WERI-Rb-1 (cell line): ENCODE data around the gene STT3A.

ENCODE experiments used
- DNase-seq: peaks from one replicate; pipeline ENCODE4 v3.0.0-alpha.2; 2020
- H3K27ac ChIP-seq: fragments of 250-450 bp; sonication (Bioruptor Pico); 2 replicates; pipeline ENCODE4 v1.5.1; 2020; ENCODE audit warnings: mild to moderate bottlenecking, moderate library complexity
- H3K27me3 ChIP-seq: fragments of 250-450 bp; sonication (Bioruptor Pico); 2 replicates; pipeline ENCODE4 v1.5.1; 2021; ENCODE audit warnings: mild to moderate bottlenecking, low read depth, moderate library complexity; ENCODE audit not compliant: insufficient read depth, severe bottlenecking
- H3K36me3 ChIP-seq: fragments of 250-450 bp; sonication (Bioruptor Pico); 2 replicates; pipeline ENCODE4 v1.5.1; 2020; ENCODE audit warnings: mild to moderate bottlenecking, moderate library complexity
- H3K4me3 ChIP-seq: 2 replicates; pipeline ENCODE4 v1.5.1; 2011; ENCODE audit warnings: low read depth, mild to moderate bottlenecking, control low read depth, low read length
- H3K9me3 ChIP-seq: fragments of 250-450 bp; sonication (Bioruptor Pico); 2 replicates; pipeline ENCODE4 v1.5.1; 2021; ENCODE audit warnings: mild to moderate bottlenecking, moderate library complexity; ENCODE audit not compliant: severe bottlenecking
- TF ChIP-seq, protein P1 (sequence below): IDR thresholded peaks from 2 replicates; pipeline ENCODE4 v1.5.1; 2011; ENCODE audit warnings: low read depth, mild to moderate bottlenecking, control low read depth, inconsistent platforms, low read length

The STT3A gene

DNA sequence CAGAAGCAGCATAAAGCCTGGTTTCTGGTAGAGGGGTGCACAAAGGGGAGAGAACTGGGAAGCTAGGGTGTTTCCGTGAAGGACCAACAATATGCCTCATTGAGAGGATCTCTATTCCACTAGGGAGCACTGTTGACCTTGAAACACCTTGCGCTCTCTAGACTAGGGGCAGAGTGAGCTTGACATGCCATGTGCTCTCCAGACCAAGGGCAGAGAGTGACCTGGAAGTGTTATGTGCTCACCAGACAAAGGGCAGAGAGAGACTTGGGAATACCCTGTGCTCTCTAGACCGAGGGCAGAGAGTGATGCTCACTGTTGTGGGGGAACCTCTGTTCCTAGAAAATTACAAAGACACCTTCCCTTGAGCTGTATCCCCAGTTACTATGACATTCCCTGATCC, 38.6 kb upstream of the STT3A start:
- no peak overlapping the region for H3K27ac ChIP-seq
- no peak overlapping the region for H3K4me3 ChIP-seq
- peaks cover 27% of the 10 kb centered on the region for H3K9me3 ChIP-seq
- TF ChIP-seq, protein P1, sequence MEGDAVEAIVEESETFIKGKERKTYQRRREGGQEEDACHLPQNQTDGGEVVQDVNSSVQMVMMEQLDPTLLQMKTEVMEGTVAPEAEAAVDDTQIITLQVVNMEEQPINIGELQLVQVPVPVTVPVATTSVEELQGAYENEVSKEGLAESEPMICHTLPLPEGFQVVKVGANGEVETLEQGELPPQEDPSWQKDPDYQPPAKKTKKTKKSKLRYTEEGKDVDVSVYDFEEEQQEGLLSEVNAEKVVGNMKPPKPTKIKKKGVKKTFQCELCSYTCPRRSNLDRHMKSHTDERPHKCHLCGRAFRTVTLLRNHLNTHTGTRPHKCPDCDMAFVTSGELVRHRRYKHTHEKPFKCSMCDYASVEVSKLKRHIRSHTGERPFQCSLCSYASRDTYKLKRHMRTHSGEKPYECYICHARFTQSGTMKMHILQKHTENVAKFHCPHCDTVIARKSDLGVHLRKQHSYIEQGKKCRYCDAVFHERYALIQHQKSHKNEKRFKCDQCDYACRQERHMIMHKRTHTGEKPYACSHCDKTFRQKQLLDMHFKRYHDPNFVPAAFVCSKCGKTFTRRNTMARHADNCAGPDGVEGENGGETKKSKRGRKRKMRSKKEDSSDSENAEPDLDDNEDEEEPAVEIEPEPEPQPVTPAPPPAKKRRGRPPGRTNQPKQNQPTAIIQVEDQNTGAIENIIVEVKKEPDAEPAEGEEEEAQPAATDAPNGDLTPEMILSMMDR: no peak
- H3K27me3 ChIP-seq: no peaks in the 10 kb centered on the region
- no peak for DNase-seq
- no peaks in the 10 kb centered on the region for H3K36me3 ChIP-seq

DNA sequence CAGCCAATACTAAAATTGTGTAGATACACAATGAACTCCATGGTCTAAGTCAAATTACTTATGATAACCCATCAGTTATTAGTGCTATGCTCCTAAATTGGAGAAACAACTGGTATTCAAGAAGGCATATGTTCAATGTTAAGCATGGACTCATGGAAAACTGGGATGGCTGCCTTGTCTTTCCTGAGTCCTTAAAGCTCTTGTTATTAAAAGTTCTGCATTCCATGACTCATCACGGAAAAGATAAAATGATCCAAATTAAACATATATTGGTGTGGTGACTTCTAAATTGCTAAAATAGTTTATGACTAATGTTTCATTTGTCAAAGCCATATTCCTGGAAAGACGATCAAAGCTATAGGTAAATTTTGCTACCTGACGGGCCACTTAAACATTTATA, 32.8 kb upstream of the STT3A start:
- TF ChIP-seq, protein P1: no peak
- Histone ChIP-seq H3K27me3 (peaks cover 4% of the 10 kb centered on the region), H3K4me3 (no peak overlapping the region), H3K9me3 (peaks cover 3% of the 10 kb centered on the region), H3K36me3 (no peaks in the 10 kb centered on the region), H3K27ac (no peak overlapping the region)
- DNase-seq: no peak

- no peaks in the 10 kb centered on the region for H3K36me3 ChIP-seq
Observed at GRCh38 chr11:125561924-125562323, 30.7 kb upstream of the STT3A start.

DNA sequence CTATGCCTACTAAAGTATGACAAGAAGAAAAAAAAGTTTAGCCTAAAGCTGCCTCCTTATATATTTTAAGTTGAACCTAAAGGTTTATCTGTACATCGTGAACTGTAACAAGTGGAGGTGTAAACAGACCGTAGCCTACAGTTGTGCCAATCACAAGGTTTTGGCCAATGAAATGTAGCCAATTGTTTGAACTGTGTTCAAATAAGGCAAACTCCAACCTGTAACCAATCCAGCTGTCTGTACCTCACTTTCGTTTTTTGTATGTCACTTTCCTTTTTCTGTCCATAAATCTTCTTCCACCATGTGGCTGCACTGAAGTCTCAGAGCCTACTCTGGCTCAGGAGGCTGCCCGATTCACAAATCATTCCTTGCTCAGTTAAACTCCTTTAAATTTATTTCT, 30.2 kb upstream of the STT3A start:
- Histone ChIP-seq H3K27ac (no peak overlapping the region), H3K36me3 (no peaks in the 10 kb centered on the region), H3K4me3 (no peak overlapping the region), H3K27me3 (peaks cover 4% of the 10 kb centered on the region), H3K9me3 (no peaks in the 10 kb centered on the region)
- TF ChIP-seq, protein P1: no peak
- DNase-seq: no peak

More at GRCh38 chr11:125561924-125562323, 30.7 kb upstream of the STT3A start:
- H3K27me3 ChIP-seq: peaks cover 4% of the 10 kb centered on the region
- H3K27ac ChIP-seq: no peak overlapping the region
- DNase-seq: no peak
- H3K4me3 ChIP-seq: no peak overlapping the region
- TF ChIP-seq, protein P1: no peak
- H3K9me3 ChIP-seq: no peaks in the 10 kb centered on the region

DNA sequence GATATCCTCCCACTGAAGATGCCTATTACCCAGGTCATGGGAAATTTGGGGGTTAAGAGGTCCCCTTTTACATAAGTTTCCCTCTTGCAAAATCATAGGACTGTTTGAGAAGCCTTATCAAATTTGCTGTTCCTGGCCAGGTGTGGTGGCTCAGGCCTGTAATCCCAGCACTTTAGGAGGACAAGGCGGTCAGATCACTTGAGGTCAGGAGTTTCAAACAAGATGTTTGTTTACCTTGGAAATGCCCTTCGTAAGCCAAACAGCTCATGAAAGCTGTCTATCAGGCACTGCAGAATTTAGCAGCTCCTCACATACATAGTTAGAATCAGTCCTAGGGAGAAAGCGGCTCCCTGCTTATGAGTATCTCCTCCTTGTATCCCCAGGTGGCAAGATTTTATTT, 28.3 kb upstream of the STT3A start:
- TF ChIP-seq, protein P1: no peak
- no peaks in the 10 kb centered on the region for H3K36me3 ChIP-seq
- no peak overlapping the region for H3K4me3 ChIP-seq
- H3K9me3 ChIP-seq: no peaks in the 10 kb centered on the region
- DNase-seq: no peak
- H3K27ac ChIP-seq: no peak overlapping the region
- peaks cover 2% of the 10 kb centered on the region for H3K27me3 ChIP-seq

DNA sequence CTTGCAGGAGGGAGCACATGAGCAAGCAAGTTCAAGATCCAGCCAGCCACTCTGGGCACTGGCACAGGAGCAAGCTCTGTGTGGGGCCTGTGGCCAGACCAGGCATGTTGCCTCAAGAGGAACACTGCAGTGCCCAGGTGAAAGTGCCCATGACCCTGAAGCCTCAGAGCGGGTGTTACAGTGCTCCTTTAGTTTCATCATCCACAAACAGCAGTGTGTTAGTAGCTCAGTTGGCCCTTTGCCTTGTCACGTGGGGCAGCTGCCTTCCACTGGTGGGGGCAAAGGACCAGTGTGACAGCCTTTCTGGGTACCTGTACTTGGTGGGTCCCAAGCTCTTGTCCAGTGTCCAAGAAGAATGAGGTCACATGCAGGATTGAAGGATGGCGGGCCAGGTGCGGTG, 26.4 kb upstream of the STT3A start:
- Histone ChIP-seq H3K27ac (no peak overlapping the region), H3K9me3 (no peaks in the 10 kb centered on the region), H3K36me3 (peaks cover 3% of the 10 kb centered on the region; the same call in 1 of the 2 replicates), H3K27me3 (no peaks in the 10 kb centered on the region), H3K4me3 (no peak overlapping the region)
- DNase-seq: no peak
- TF ChIP-seq, protein P1: no peak
